Keratinocyte (primary cell): ENCODE results near the gene ALOX5. TPM values are rescaled to one million over a fixed set of nuclear protein-coding genes. Genes with fewer than 3 reads are reported as not detected.

Experiments
- DNase-seq: peaks from one replicate; pipeline ENCODE4 v3.0.0-alpha.2; 2011; ENCODE audit warnings: low read depth, missing footprints, low spot score
- FAIRE-seq: peaks from 2 replicates; lab custom pipeline; 2011; peaks lifted over from hg19 to GRCh38; lab: Jason Lieb, UNC
- H2AFZ ChIP-seq: 2 replicates; pipeline ENCODE4 v1.6.0; 2012; ENCODE audit warnings: low read length, control low read depth, inconsistent platforms; ENCODE audit not compliant: control insufficient read depth
- H3K27ac ChIP-seq: 2 replicates; pipeline ENCODE4 v1.5.1; 2011; ENCODE audit warnings: low read length; ENCODE audit not compliant: control insufficient read depth, insufficient read depth
- H3K27me3 ChIP-seq: 3 replicates; pipeline ENCODE4 v1.6.0; 2011; ENCODE audit warnings: low read length; ENCODE audit not compliant: control insufficient read depth, insufficient read depth; ENCODE audit errors: extremely low read depth
- H3K36me3 ChIP-seq, 2 experiments: 2 replicates in 1 of 2; 3 replicates in 1 of 2; pipeline ENCODE4 v1.5.1; 2011; ENCODE audit warnings: low read length in 2 of 2, mild to moderate bottlenecking in 1 of 2; ENCODE audit not compliant: control insufficient read depth in 2 of 2, insufficient read depth in 2 of 2; ENCODE audit errors: extremely low read depth in 1 of 2
- H3K4me1 ChIP-seq: 3 replicates; pipeline ENCODE4 v1.5.1; 2011; ENCODE audit warnings: low read length; ENCODE audit not compliant: control insufficient read depth, insufficient read depth; ENCODE audit errors: extremely low read depth
- H3K4me2 ChIP-seq: 3 replicates; pipeline ENCODE4 v1.6.0; 2011; ENCODE audit warnings: low read depth, low read length; ENCODE audit not compliant: control insufficient read depth, insufficient read depth; ENCODE audit errors: extremely low read depth
- H3K4me3 ChIP-seq, 3 experiments: fragments of 200-600 bp in 1 of 3; sonication (generic) in 1 of 3; 2 replicates in 2 of 3; 3 replicates in 1 of 3; pipeline ENCODE4 v1.5.1; 2011 to 2016; ENCODE audit warnings: low read length in 3 of 3, mild to moderate bottlenecking in 3 of 3, control low read depth in 2 of 3, inconsistent platforms in 1 of 3, low read depth in 1 of 3, mixed read lengths in 1 of 3, mixed run types in 1 of 3, moderate library complexity in 1 of 3; ENCODE audit not compliant: control insufficient read depth in 2 of 3, insufficient read depth in 2 of 3; ENCODE audit errors: extremely low read depth in 1 of 3
- H3K79me2 ChIP-seq: 2 replicates; pipeline ENCODE4 v1.6.0; 2012; ENCODE audit warnings: low read length; ENCODE audit not compliant: control insufficient read depth, insufficient read depth
- H3K9ac ChIP-seq: 3 replicates; pipeline ENCODE4 v1.6.0; 2011; ENCODE audit warnings: low read length; ENCODE audit not compliant: control insufficient read depth, insufficient read depth; ENCODE audit errors: extremely low read depth
- H3K9me1 ChIP-seq: 3 replicates; pipeline ENCODE4 v1.6.0; 2011; ENCODE audit warnings: low read length; ENCODE audit not compliant: control insufficient read depth, insufficient read depth; ENCODE audit errors: extremely low read depth
- H3K9me3 ChIP-seq: 2 replicates; pipeline ENCODE4 v1.5.1; 2012; ENCODE audit warnings: low read depth, low read length; ENCODE audit not compliant: control insufficient read depth
- H4K20me1 ChIP-seq: 3 replicates; pipeline ENCODE4 v1.6.0; 2011; ENCODE audit warnings: low read length; ENCODE audit not compliant: control insufficient read depth, insufficient read depth; ENCODE audit errors: extremely low read depth
- CTCF ChIP-seq, 3 experiments: IDR thresholded peaks in 1 of 3; conservative IDR thresholded peaks in 1 of 3; optimal IDR thresholded peaks in 1 of 3; 2 replicates in 2 of 3; 3 replicates in 1 of 3; pipeline versions ENCODE3 to v1.5.1; 2011; ENCODE audit warnings: low read length in 3 of 3, mild to moderate bottlenecking in 3 of 3, moderate library complexity in 2 of 3, control low read depth in 1 of 3, inconsistent platforms in 1 of 3; ENCODE audit not compliant: insufficient read depth in 2 of 3; ENCODE audit errors: extremely low read depth in 1 of 3
- EZH2 ChIP-seq: IDR thresholded peaks from one replicate; pipeline ENCODE4 v1.6.1; 2012; ENCODE audit warnings: inconsistent platforms, mild to moderate bottlenecking, low read length, moderate library complexity
- dilution Hi-C: fragments of 300-500 bp; cut with MboI; formaldehyde crosslinking; loops from one replicate; pipeline ENCODE4 v1.7.0; 2020; ENCODE audit warnings: low sequenced_read_pairs; ENCODE audit not compliant: extremely low pct_ligation_motif_present
- polyA plus RNA-seq, 5 experiments: library from polyadenylated mRNA; depleted of rRNA in 3 of 5; stranded (reverse) in 3 of 5; stranded (forward) in 1 of 5; unstranded in 1 of 5; fragments of >200 nt; gene quantifications; 1 replicate in 1 of 5; 2 replicates in 3 of 5; 3 replicates in 1 of 5; pipeline versions ENCODE4 v1.2.1 to v1.2.3, GENCODE V29; 2011 to 2012; ENCODE audit warnings: missing spikeins in 2 of 5, low read depth in 1 of 5, low replicate concordance in 1 of 5

The ALOX5 gene
- polyA plus RNA-seq, 1 donor (not counting 4 experiments of a cell fraction or from before 2014, with no cell fraction given): not detected

DNA sequence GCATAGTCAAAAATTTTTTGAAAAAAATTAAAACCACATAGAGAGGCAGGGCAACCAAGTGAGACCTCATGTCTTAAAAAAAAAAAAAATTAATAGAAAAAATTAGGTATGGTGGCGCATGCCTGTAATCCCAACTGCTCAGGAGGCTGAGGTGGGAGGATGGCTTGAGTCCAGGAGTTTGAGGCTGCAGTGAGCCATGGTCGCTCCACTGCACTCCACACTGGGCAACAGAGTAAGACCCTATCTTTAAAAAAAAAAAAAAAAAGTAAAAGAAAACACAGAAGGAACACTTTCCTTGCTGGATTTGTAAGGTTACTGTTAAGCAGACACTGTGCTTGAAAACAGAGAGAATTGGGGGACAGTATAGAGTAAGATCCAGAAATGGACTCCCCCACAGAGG lies 58.1 kb downstream of the ALOX5 start:
- H3K9ac ChIP-seq: no peak overlapping the region
- H3K4me2 ChIP-seq: no peak overlapping the region
- FAIRE-seq (no peak), DNase-seq (no peak)
- no peaks in the 10 kb centered on the region for H3K9me1 ChIP-seq
- H2AFZ ChIP-seq: no peak overlapping the region
- H3K27ac ChIP-seq: no peak overlapping the region
- no peaks in the 10 kb centered on the region for H4K20me1 ChIP-seq
- peaks cover 20% of the 10 kb centered on the region for H3K27me3 ChIP-seq
- dilution Hi-C loops: no loop called here
- H3K36me3 ChIP-seq: no peaks in the 10 kb centered on the region
- H3K9me3 ChIP-seq: no peaks in the 10 kb centered on the region
- TF ChIP-seq CTCF (optimal IDR thresholded peaks at IDR 0.05 in 1 of 3, IDR thresholded peaks at IDR 0.05 in 1 of 3, conservative IDR thresholded peaks at IDR 0.05 in 1 of 3; ENCODE audit: extremely low read depth in 1 of 3, insufficient read depth in 2 of 3, low read length in 3 of 3): no peak
- TF ChIP-seq EZH2: no peak
- no peak overlapping the region for H3K4me3 ChIP-seq
- no peaks in the 10 kb centered on the region for H3K79me2 ChIP-seq
- H3K4me1 ChIP-seq: no peaks in the 10 kb centered on the region

GRCh38 chr10:45432700-45433472 lies 58.9 kb downstream of the ALOX5 start:
- no peak for FAIRE-seq
- dilution Hi-C loops: no loop called here
- no peak for TF ChIP-seq CTCF (optimal IDR thresholded peaks at IDR 0.05 in 1 of 3, IDR thresholded peaks at IDR 0.05 in 1 of 3, conservative IDR thresholded peaks at IDR 0.05 in 1 of 3; ENCODE audit: extremely low read depth in 1 of 3, insufficient read depth in 2 of 3, low read length in 3 of 3)
- no peak for TF ChIP-seq EZH2

More at GRCh38 chr10:45432700-45433472, 58.9 kb downstream of the ALOX5 start:
- Histone ChIP-seq H3K4me1 (no peaks in the 10 kb centered on the region), H4K20me1 (no peaks in the 10 kb centered on the region), H3K36me3 (no peaks in the 10 kb centered on the region), H3K4me3 (no peak overlapping the region), H3K79me2 (no peaks in the 10 kb centered on the region), H3K27me3 (peaks cover 13% of the 10 kb centered on the region), H3K9me1 (no peaks in the 10 kb centered on the region), H3K9ac (no peak overlapping the region), H3K27ac (no peak overlapping the region), H3K9me3 (no peaks in the 10 kb centered on the region), H3K4me2 (no peak overlapping the region), H2AFZ (no peak overlapping the region)
- DNase-seq: no peak
